Measurements from ENCODE around the gene SMYD2.

GRCh38 chr1:214337511-214337910 is 56.6 kb downstream of the SMYD2 start:
- TF ChIP-seq EP300 (IDR thresholded peaks at IDR 0.05) (no peak), CTCF (IDR thresholded peaks at IDR 0.05) (no peak), JUNB (IDR thresholded peaks at IDR 0.05) (no peak)

All from A549 (cell line).